Mucosa of descending colon (tissue), 3 donors: Measurements from ENCODE around the gene SFMBT2. TPM values are rescaled to one million over a fixed set of nuclear protein-coding genes. Genes with fewer than 3 reads are reported as not detected.

ENCODE experiments used
- ATAC-seq: fragments of 200-7000 bp; cut with Tn5 transposase; one replicate; pipeline ENCODE4 v1.9.1; 2020; ENCODE audit warnings: mild to moderate bottlenecking, moderate library complexity
- DNase-seq, 3 donors: peaks; one replicate each; pipeline ENCODE4 v3.0.0-alpha.2; 2020
- H3K36me3 ChIP-seq: fragments of 200-600 bp; one replicate; pipeline ENCODE4 v1.8.0; 2021; ENCODE audit warnings: low read depth, mild to moderate bottlenecking
- H3K4me1 ChIP-seq: fragments of 200-600 bp; one replicate; pipeline ENCODE4 v1.8.0; 2021; ENCODE audit warnings: low read depth, mild to moderate bottlenecking
- H3K4me3 ChIP-seq: fragments of 200-600 bp; one replicate; pipeline ENCODE4 v1.8.0; 2021; ENCODE audit warnings: mild to moderate bottlenecking
- H3K9me3 ChIP-seq: fragments of 200-600 bp; one replicate; pipeline ENCODE4 v1.8.0; 2021; ENCODE audit warnings: mild to moderate bottlenecking
- intact Hi-C, 2 donors: fragments of 100-400 bp; cut with DNase I in 1 of 2; cut with micrococcal nuclease in 1 of 2; formaldehyde crosslinking; loops; one replicate each; pipeline versions ENCODE4 v1.11.0 to v1.11.1; 2022; cut with DNase I, micrococcal nuclease
- total RNA-seq, 3 donors: library from RNA; stranded (reverse); fragmentation: NEBNext Ultra II Directional in 2 of 3; extraction: Animal tissue kit (Norgen Biotek cat#: 25700) in 2 of 3; gene quantifications; one replicate each; pipeline versions ENCODE4 v1.2.1 to v1.2.4, GENCODE V29; 2021 to 2023
- TF ChIP-seq, protein P1 (sequence below): fragments of 200-600 bp; IDR thresholded peaks from one replicate; pipeline ENCODE4 v1.8.0; 2022; ENCODE audit warnings: antibody characterized with exemption, mild to moderate bottlenecking
- donor health status: DM: no; HTN: no; CAD: no; lungs with moderate emphysema.
- donor health status: DM: no; HTN: no; CAD: no.
- donor health status: DM: no; HTN: yes; CAD: no.

SFMBT2 gene
- total RNA-seq, 3 donors from 2014 or later, result 3.9 to 8.8 (median 5.7) TPM

DNA sequence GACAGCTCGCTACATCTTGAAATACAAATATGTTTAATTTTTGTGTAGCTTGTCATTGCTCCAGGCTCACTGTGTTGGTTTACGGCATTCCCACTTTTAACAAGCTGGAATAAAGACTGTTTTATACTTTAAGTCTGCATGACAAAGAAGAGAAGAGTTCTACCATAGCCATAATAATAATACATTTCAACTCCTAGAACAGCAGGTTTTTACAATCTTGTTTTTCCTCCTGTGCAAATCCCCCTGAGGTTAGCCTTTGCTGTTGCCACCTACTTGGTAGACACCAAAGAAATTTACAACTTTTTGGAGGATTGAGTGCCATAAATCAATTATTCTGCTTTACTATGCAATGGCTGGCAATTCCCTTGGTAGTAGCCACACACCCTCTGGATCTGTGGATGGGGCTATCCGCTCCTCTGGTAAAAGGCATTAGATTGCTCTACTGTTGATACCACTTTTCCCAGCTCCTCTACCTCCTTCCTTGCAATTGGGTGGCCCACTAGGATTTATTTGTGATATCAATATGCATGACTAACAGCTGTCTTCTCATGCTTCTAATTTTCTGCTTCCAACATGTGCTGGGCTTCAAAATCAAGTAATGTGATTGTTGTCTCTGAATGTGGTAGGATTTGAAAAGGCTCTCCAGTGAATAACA lies 60.2 kb downstream of the SFMBT2 start:
- no peaks in the 10 kb centered on the region for H3K4me1 ChIP-seq
- TF ChIP-seq, protein P1, sequence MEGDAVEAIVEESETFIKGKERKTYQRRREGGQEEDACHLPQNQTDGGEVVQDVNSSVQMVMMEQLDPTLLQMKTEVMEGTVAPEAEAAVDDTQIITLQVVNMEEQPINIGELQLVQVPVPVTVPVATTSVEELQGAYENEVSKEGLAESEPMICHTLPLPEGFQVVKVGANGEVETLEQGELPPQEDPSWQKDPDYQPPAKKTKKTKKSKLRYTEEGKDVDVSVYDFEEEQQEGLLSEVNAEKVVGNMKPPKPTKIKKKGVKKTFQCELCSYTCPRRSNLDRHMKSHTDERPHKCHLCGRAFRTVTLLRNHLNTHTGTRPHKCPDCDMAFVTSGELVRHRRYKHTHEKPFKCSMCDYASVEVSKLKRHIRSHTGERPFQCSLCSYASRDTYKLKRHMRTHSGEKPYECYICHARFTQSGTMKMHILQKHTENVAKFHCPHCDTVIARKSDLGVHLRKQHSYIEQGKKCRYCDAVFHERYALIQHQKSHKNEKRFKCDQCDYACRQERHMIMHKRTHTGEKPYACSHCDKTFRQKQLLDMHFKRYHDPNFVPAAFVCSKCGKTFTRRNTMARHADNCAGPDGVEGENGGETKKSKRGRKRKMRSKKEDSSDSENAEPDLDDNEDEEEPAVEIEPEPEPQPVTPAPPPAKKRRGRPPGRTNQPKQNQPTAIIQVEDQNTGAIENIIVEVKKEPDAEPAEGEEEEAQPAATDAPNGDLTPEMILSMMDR, result no peak

DNA sequence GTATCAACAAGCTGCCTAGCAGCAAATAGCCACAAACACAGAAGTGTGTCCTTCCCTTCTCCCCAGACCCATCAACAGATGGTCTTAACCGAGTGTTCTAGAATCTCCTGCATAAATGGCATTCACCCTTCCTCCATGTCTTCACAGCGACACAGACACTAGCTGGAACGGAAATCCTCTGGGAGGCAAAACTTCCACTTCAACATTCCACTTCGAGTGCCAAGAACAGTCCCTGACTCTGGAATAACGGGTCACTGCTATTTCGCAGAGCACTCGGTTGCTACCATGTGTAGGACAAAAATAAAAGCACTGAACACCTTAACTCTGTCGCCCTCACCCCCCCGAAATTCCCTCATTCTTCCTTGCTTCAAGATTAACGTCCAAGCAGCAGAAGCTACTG lies 65.1 kb downstream of the SFMBT2 start:
- no peak overlapping the region for H3K4me3 ChIP-seq
- H3K36me3 ChIP-seq, result no peaks in the 10 kb centered on the region
- H3K4me1 ChIP-seq, result no peaks in the 10 kb centered on the region
- TF ChIP-seq, protein P1, result no peak
- H3K9me3 ChIP-seq, result no peaks in the 10 kb centered on the region
- DNase-seq, result no peak
- ATAC-seq, result no peak
- intact Hi-C loops, result no loop called here

More for the DNA sequence above, 60.2 kb downstream of the SFMBT2 start:
- Histone ChIP-seq H3K9me3 (no peaks in the 10 kb centered on the region), H3K36me3 (no peaks in the 10 kb centered on the region), H3K4me3 (no peak overlapping the region)
- intact Hi-C loops, result no loop called here
- no peak for DNase-seq
- ATAC-seq, result no peak

DNA sequence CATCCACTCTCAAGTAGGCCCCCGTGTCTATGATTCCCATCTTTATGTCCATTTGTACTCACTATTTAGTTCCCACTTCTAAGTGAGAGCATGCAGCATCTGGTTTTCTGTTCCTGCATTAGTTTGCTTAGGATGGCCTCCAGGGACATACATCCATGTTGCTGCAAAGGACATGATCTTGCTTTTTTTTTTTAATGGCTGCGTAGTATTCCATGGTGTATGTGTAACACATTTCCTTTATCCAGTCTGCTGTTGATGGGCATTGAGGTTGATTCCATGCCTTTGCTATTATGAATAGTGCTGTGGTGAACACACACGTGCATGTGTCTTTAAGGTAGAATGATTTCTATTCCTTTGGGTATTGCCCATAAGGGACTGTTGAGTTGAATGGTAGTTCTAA lies 67.8 kb downstream of the SFMBT2 start:
- no peak for ATAC-seq
- H3K4me1 ChIP-seq, result no peaks in the 10 kb centered on the region
- H3K9me3 ChIP-seq, result no peaks in the 10 kb centered on the region
- intact Hi-C loops, result no loop called here
- TF ChIP-seq, protein P1, result no peak
- no peak for DNase-seq
- H3K36me3 ChIP-seq, result no peaks in the 10 kb centered on the region
- H3K4me3 ChIP-seq, result no peak overlapping the region

DNA sequence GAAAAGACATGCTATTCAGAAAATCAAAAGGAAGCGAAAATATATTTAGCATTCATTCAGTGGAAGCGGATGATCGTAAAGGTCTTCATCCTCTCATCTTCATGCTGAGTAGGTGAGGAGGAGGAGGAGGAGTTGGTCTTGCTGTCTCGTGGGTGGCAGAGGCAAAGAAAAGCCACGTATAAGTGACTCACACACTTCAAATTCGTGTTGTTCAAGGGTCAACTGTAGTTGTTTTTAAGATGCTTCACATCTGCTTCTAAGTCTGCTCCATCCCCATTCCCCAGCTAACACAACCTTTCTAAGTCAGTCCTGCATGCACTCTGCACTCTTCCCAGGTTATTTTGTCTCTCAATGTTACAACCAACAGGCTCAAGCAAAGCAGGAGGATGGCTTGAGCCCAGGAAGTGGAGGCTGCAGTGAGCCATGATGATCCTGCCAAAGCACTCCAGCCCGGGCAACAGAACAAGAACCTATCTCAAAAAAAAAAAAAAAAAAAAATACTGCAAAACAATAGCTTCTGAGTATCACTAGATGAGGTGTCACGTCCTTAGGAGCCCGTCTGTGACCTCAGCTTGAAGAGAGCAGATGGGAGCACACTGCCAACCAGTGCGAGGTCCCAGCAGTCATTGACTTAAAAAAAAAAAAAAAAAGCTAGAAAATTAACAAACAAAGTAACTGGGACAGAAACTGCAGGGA lies 70.5 kb downstream of the SFMBT2 start:
- TF ChIP-seq, protein P1, result no peak
- H3K36me3 ChIP-seq, result no peaks in the 10 kb centered on the region
- H3K9me3 ChIP-seq, result no peaks in the 10 kb centered on the region
- DNase-seq (no peak), ATAC-seq (no peak)
- H3K4me1 ChIP-seq, result no peaks in the 10 kb centered on the region
- H3K4me3 ChIP-seq, result no peak overlapping the region
- intact Hi-C loops, result no loop called here

DNA sequence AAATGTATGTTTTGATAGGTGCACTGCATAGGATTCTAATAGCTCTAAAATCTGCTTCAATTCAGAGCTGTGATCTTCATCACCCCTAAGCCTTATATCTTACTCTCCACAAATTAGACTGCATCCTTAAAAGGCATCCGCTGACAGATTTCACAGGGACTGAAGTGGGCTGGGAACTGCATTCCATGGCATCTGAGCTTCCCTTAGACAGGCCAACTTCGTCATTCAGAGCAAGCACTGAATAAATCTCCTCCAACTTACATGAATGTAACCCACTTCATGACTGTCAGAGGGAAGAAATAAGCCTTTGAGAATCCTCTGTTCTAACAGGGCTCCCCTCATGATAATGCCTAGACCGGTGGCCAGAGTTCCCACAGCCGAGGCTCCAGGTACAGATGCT lies 71.3 kb downstream of the SFMBT2 start:
- no peak overlapping the region for H3K4me3 ChIP-seq
- no peak for ATAC-seq

More for the DNA sequence above, 71.3 kb downstream of the SFMBT2 start:
- TF ChIP-seq, protein P1, result no peak
- Histone ChIP-seq H3K4me1 (no peaks in the 10 kb centered on the region), H3K36me3 (no peaks in the 10 kb centered on the region), H3K9me3 (no peaks in the 10 kb centered on the region)
- no peak for DNase-seq
- intact Hi-C loops, result no loop called here
